Esophagus muscularis mucosa (tissue), 4 donors: ENCODE measurements around the gene KRT32. TPM values are rescaled to one million over a fixed set of nuclear protein-coding genes. Genes with fewer than 3 reads are reported as not detected.
A peak's percentile ranks its signal among the peaks of the same experiment; 100 is the strongest.

Experiments used
- DNase-seq: peaks from one replicate; pipeline ENCODE4 v3.0.0-alpha.2; 2017; ENCODE audit errors: extremely low spot score
- H3K27ac ChIP-seq, 4 donors: fragments of 200-600 bp; sonication (generic); replicated peaks in 1 of 4; 1 replicate in 3 of 4; 2 replicates in 1 of 4; pipeline ENCODE4 v1.5.1; 2016 to 2019; ENCODE audit warnings: mild to moderate bottlenecking in 1 of 4
- H3K27me3 ChIP-seq, 4 donors: fragments of 200-600 bp; sonication (generic); one replicate each; pipeline versions ENCODE4 v1.5.1 to v1.6.0; 2016 to 2019
- H3K36me3 ChIP-seq, 4 donors: fragments of 200-600 bp; sonication (generic); one replicate each; pipeline ENCODE4 v1.5.1; 2016 to 2019
- H3K4me1 ChIP-seq, 4 donors: fragments of 200-600 bp; sonication (generic); one replicate each; pipeline ENCODE4 v1.5.1; 2016 to 2019
- H3K4me3 ChIP-seq, 4 donors: fragments of 200-600 bp; sonication (generic); 1 replicate in 2 of 4; 2 replicates in 2 of 4; pipeline ENCODE4 v1.5.1; 2016 to 2019; ENCODE audit warnings: mild to moderate bottlenecking in 4 of 4, moderate library complexity in 1 of 4
- H3K9me3 ChIP-seq, 4 donors: fragments of 200-600 bp; sonication (generic); 1 replicate in 3 of 4; 2 replicates in 1 of 4; pipeline ENCODE4 v1.5.1; 2016 to 2019
- CTCF ChIP-seq, 3 experiments: fragments of 200-600 bp in 2 of 3; fragments of 450-650 bp in 1 of 3; sonication (generic) in 2 of 3; IDR thresholded peaks; one replicate each; pipeline ENCODE4 v1.5.1; 2017 to 2019; ENCODE audit warnings: antibody characterized with exemption in 3 of 3, mild to moderate bottlenecking in 2 of 3, moderate library complexity in 1 of 3
- EP300 ChIP-seq: sonication (generic); formaldehyde crosslinking; IDR thresholded peaks from one replicate; pipeline ENCODE4 v1.6.1; 2017; ENCODE audit warnings: antibody characterized with exemption
- POLR2A ChIP-seq: fragments of 450-650 bp; IDR thresholded peaks from one replicate; pipeline ENCODE4 v1.6.1; 2017; ENCODE audit warnings: antibody characterized with exemption, moderate library complexity, mild to moderate bottlenecking, low read depth
- POLR2AphosphoS5 ChIP-seq, 2 donors: sonication (generic); formaldehyde crosslinking; IDR thresholded peaks; one replicate each; pipeline ENCODE4 v1.6.1; 2017; ENCODE audit warnings: antibody characterized with exemption in 2 of 2
- WGBS: methylation state at CpG from one replicate; pipeline ENCODE4 v1.1.5; 2018; 5-methylcytosine and 5-hydroxymethylcytosine counted together
- intact Hi-C: fragments of 100-400 bp; cut with DNase I; formaldehyde crosslinking; loops from one replicate; pipeline ENCODE4 v1.15.1; 2023
- total RNA-seq, 4 donors: library from RNA; depleted of rRNA; stranded (reverse); fragments of >200 nt; gene quantifications; one replicate each; pipeline versions ENCODE4 v1.1.0 to v1.2.1, GENCODE V29; 2016

The KRT32 gene
- total RNA-seq, 4 donors from 2014 or later: not detected

- 88% methylated on average over 10 of the region's 10 CpGs for WGBS
- H3K27ac ChIP-seq: no peak overlapping the region
- H3K4me1 ChIP-seq: peaks cover 3 to 15% (median 10%) of the 10 kb centered on the region in 4 donors
- intact Hi-C loops: no loop called here
- H3K27me3 ChIP-seq: peaks cover 0 to 7% (median 0%) of the 10 kb centered on the region in 4 donors
- TF ChIP-seq POLR2AphosphoS5 (IDR thresholded peaks at IDR 0.05): no peak
- no peak for TF ChIP-seq CTCF (IDR thresholded peaks at IDR 0.05)
- no peak for TF ChIP-seq POLR2A
- TF ChIP-seq EP300: no peak
- DNase-seq: no peak
- H3K4me3 ChIP-seq: no peak overlapping the region
- H3K36me3 ChIP-seq: no peaks in the 10 kb centered on the region
- H3K9me3 ChIP-seq: no peaks in the 10 kb centered on the region
These were observed 23.1 kb upstream of the KRT32 start for GRCh38 chr17:41490000-41490990.

- Histone ChIP-seq H3K4me1 (peaks cover 3 to 13% (median 10%) of the 10 kb centered on the region in 4 donors), H3K36me3 (no peaks in the 10 kb centered on the region), H3K27ac (no peak within 1 kb of the TSS), H3K9me3 (no peaks in the 10 kb centered on the region), H3K4me3 (no peak within 1 kb of the TSS), H3K27me3 (peaks cover 0 to 7% (median 0%) of the 10 kb centered on the region in 4 donors)
- no CpG with 5 or more reads among the region's 12 CpGs for WGBS
- no peak for TF ChIP-seq POLR2A
- TF ChIP-seq CTCF (IDR thresholded peaks at IDR 0.05): no peak
- TF ChIP-seq POLR2AphosphoS5 (IDR thresholded peaks at IDR 0.05): no peak
- TF ChIP-seq EP300: no peak
- no peak for DNase-seq
- intact Hi-C loops: no loop called here
These were observed 22.3 kb upstream of the KRT32 start, which contains the start of gene KRT36 for GRCh38 chr17:41489531-41489930. Gene KRT36, minus strand, starts transcription at chr17:41489910. Its CDS starts 46 bp downstream, at chr17:41489864.

DNA sequence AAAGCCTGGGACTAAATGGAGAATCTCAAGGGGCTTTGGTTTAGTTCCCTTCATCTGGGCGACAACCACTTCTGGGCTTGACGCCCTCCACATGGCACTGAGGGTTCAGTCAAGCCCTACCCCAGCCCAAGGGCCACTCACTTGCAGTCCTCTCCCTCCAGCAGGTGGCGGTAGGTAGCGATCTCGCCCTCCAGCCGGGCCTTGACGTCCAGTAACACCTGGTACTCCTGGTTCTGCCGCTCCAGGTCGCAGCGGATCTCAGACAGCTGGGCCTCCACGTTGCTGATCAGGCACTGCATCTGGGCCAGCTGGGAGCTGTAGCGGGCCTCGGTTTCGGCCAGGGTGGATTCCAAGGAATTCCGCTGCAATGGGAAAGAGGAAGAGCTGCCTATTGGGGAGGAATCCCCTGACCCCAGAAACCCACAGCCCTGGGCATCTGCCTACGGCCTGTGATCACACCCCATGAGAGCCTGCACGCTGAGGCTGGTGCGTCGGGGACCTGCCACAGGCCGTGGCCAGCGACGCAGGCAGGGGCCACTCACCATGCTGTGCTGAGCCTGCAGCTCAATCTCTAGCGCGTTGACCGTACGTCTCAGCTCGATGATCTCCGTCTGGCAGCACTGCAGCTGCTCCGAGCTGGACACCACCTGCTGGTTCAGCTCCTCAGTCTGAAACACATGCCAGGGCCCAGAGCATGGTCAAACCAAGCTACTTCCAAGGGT lies 19.8 kb upstream of the KRT32 start:
- Histone ChIP-seq H3K9me3 (no peaks in the 10 kb centered on the region), H3K27me3 (peaks cover 0 to 7% (median 0%) of the 10 kb centered on the region in 4 donors), H3K36me3 (no peaks in the 10 kb centered on the region), H3K4me1 (no peaks in the 10 kb centered on the region), H3K27ac (no peak overlapping the region), H3K4me3 (no peak overlapping the region)
- no peak for TF ChIP-seq POLR2A
- no peak for TF ChIP-seq EP300
- TF ChIP-seq CTCF (IDR thresholded peaks at IDR 0.05): peak in 1 of 3 experiments; percentile 15
- 62% methylated on average over 18 of the region's 29 CpGs for WGBS
- DNase-seq: no peak
- intact Hi-C loops: no loop called here

- Histone ChIP-seq H3K9me3 (no peaks in the 10 kb centered on the region), H3K27ac (no peak overlapping the region), H3K27me3 (peaks cover 0 to 7% (median 0%) of the 10 kb centered on the region in 4 donors), H3K36me3 (no peaks in the 10 kb centered on the region), H3K4me1 (no peaks in the 10 kb centered on the region), H3K4me3 (no peak overlapping the region)
- intact Hi-C loops: no loop called here
- 98% methylated on average over 12 of the region's 13 CpGs for WGBS
- no peak for TF ChIP-seq POLR2AphosphoS5 (IDR thresholded peaks at IDR 0.05)
- no peak for DNase-seq
These were observed 19.1 kb upstream of the KRT32 start for GRCh38 chr17:41486316-41486715.
